B cell (primary cell): ENCODE measurements around the gene DNTTIP2.

Experiments
- EZH2 ChIP-seq: IDR thresholded peaks from 2 replicates; pipeline ENCODE4 v1.6.1; 2012; ENCODE audit warnings: borderline replicate concordance, low read depth, mild to moderate bottlenecking, moderate library complexity, low read length; ENCODE audit not compliant: insufficient read depth, poor library complexity, severe bottlenecking
- TF ChIP-seq, protein P1 (sequence below): fragments of 200-600 bp; IDR thresholded peaks from one replicate; pipeline ENCODE4 v1.8.0; 2022; ENCODE audit warnings: antibody characterized with exemption, mild to moderate bottlenecking

DNA sequence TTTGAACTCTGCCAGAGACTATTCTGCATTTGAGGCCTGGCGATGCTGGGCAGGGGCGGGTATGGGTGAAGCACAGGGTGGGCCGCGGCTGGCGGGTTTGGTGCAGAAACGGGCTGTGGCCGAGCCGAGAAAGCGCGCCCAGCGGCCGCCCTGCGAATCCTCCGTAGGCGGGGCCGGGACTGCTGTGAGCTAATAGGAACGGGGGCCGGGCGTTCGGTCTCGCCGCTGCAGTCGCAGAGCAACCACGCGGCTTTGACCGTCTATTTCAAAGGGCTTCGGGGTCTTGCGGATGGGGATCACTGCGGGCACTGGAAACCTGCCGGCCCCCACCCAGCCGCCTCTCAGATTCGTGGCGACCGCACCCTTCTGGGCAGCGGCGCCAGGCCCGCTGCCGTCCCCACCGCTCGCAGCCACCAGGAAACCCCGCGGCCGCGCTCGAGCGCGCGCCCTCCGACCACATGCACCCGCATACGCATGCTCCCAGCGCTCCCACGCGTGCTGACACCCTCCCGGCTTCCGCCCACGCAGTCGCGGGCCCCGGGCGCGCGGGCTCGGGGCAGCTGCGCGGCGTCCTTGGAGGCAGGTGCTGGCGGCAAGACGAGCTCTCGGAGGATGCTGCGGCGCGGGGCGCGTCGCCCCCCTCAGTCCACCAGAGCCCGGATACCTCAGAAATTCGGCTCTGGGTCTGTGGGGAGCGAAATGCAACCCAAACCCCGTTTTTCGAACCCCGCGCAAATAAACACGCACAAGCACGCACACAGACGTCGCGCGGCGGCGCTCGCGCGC is 32.6 kb downstream of the DNTTIP2 start:
- TF ChIP-seq, protein P1, sequence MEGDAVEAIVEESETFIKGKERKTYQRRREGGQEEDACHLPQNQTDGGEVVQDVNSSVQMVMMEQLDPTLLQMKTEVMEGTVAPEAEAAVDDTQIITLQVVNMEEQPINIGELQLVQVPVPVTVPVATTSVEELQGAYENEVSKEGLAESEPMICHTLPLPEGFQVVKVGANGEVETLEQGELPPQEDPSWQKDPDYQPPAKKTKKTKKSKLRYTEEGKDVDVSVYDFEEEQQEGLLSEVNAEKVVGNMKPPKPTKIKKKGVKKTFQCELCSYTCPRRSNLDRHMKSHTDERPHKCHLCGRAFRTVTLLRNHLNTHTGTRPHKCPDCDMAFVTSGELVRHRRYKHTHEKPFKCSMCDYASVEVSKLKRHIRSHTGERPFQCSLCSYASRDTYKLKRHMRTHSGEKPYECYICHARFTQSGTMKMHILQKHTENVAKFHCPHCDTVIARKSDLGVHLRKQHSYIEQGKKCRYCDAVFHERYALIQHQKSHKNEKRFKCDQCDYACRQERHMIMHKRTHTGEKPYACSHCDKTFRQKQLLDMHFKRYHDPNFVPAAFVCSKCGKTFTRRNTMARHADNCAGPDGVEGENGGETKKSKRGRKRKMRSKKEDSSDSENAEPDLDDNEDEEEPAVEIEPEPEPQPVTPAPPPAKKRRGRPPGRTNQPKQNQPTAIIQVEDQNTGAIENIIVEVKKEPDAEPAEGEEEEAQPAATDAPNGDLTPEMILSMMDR, result no peak
- TF ChIP-seq EZH2, result no peak
